ENCODE data around the gene TPK1.

TPK1 gene

DNA sequence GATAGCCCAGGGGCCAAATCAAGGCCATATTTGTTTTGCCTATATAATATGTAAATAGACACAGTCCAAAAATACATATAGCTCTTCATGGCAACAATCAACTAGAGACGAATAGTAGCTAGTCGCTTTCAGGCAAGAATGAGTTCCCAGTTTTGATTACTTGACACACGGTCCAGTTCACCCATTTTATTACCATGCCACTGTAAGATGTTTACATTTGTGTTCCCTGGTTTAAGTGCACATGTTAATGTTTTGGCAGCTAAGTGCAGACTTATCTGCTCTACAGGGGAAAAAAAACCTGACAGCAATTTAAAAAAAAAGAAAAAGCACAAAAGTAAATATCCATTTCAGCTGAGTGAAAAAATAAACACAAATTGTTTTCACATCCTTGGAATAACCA is 213.1 kb downstream of the TPK1 start (continued):
- TF ChIP-seq ZNF658 (tag by site-specific recombination; IDR thresholded peaks at IDR 0.05): no peak
- TF ChIP-seq ZFP3 (tag by site-specific recombination; IDR thresholded peaks at IDR 0.05; ENCODE audit: low read depth): no peak
- no peak for TF ChIP-seq ZNF211 (tag by site-specific recombination; IDR thresholded peaks at IDR 0.05; ENCODE audit: low read depth)
- TF ChIP-seq ZNF335 (tag by site-specific recombination; conservative IDR thresholded peaks at IDR 0.05): no peak
- no peak for TF ChIP-seq ZNF529 (tag by site-specific recombination; IDR thresholded peaks at IDR 0.05; ENCODE audit: insufficient replicate concordance)
- TF ChIP-seq ZNF404 (tag by site-specific recombination; IDR thresholded peaks at IDR 0.05): no peak
- TF ChIP-seq, protein P1, sequence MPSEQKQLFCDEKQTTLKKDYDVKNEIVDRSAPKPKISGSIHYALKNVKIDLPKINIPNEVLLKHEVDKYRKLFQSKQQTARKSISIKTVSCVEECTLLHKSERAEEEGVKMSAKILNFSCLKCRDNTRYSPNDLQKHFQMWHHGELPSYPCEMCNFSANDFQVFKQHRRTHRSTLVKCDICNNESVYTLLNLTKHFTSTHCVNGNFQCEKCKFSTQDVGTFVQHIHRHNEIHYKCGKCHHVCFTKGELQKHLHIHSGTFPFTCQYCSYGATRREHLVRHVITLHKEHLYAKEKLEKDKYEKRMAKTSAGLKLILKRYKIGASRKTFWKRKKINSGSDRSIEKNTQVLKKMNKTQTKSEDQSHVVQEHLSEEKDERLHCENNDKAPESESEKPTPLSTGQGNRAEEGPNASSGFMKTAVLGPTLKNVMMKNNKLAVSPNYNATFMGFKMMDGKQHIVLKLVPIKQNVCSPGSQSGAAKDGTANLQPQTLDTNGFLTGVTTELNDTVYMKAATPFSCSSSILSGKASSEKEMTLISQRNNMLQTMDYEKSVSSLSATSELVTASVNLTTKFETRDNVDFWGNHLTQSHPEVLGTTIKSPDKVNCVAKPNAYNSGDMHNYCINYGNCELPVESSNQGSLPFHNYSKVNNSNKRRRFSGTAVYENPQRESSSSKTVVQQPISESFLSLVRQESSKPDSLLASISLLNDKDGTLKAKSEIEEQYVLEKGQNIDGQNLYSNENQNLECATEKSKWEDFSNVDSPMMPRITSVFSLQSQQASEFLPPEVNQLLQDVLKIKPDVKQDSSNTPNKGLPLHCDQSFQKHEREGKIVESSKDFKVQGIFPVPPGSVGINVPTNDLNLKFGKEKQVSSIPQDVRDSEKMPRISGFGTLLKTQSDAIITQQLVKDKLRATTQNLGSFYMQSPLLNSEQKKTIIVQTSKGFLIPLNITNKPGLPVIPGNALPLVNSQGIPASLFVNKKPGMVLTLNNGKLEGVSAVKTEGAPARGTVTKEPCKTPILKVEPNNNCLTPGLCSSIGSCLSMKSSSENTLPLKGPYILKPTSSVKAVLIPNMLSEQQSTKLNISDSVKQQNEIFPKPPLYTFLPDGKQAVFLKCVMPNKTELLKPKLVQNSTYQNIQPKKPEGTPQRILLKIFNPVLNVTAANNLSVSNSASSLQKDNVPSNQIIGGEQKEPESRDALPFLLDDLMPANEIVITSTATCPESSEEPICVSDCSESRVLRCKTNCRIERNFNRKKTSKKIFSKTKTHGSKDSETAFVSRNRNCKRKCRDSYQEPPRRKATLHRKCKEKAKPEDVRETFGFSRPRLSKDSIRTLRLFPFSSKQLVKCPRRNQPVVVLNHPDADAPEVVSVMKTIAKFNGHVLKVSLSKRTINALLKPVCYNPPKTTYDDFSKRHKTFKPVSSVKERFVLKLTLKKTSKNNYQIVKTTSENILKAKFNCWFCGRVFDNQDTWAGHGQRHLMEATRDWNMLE (tag by site-specific recombination; conservative IDR thresholded peaks at IDR 0.05; ENCODE audit: low read depth): no peak
- no peak for TF ChIP-seq ZNF324 (tag by site-specific recombination; IDR thresholded peaks at IDR 0.05)

DNA sequence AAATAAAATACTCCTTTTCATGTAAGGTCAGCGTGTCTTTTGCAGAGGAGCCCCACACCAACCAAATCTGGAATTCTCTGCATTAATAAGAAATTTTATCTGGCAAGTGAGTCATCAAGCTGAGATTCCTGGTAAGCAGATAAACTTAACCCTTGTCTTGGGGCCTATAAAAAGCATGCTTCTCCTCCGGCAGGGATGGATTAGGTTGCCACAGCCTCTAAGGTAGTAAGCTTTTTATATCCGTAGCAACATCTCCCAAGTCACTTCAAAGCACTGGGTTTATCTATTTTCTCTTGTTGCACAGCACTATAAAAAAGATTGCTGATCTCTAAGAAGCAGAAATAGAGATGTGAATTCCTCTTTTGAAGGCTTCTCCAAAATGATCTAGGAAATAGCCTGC is 229.6 kb downstream of the TPK1 start:
- CTCF ChIA-PET: interaction anchor here (1.1 kb wide), 1 partner anchor 14 kb away, joined by 3 read pairs; no protein-coding TSS in a partner anchor
- TF ChIP-seq SALL2 (tag by site-specific recombination; IDR thresholded peaks at IDR 0.05; ENCODE audit: borderline replicate concordance): no peak
- no peak for TF ChIP-seq HOXA7 (CRISPR knock-in tag; IDR thresholded peaks at IDR 0.05; ENCODE audit: borderline replicate concordance)
- TF ChIP-seq ZFHX2 (tag by site-specific recombination; conservative IDR thresholded peaks at IDR 0.05): no peak
- no peak for TF ChIP-seq ZNF510 (tag by site-specific recombination; IDR thresholded peaks at IDR 0.05; ENCODE audit: insufficient replicate concordance)
- TF ChIP-seq ZNF664 (tag by site-specific recombination; IDR thresholded peaks at IDR 0.05): no peak
- TF ChIP-seq GLI2 (tag by site-specific recombination; IDR thresholded peaks at IDR 0.05; ENCODE audit: borderline replicate concordance, low read depth): no peak
- TF ChIP-seq ZNF670 (tag by site-specific recombination; IDR thresholded peaks at IDR 0.05; ENCODE audit: low read depth): no peak
- TF ChIP-seq KLF1 (tag by site-specific recombination; IDR thresholded peaks at IDR 0.05): no peak
- no peak for TF ChIP-seq ZNF544 (tag by site-specific recombination; IDR thresholded peaks at IDR 0.05)
- TF ChIP-seq ZNF501 (tag by site-specific recombination; IDR thresholded peaks at IDR 0.05): no peak
- TF ChIP-seq, protein P2, sequence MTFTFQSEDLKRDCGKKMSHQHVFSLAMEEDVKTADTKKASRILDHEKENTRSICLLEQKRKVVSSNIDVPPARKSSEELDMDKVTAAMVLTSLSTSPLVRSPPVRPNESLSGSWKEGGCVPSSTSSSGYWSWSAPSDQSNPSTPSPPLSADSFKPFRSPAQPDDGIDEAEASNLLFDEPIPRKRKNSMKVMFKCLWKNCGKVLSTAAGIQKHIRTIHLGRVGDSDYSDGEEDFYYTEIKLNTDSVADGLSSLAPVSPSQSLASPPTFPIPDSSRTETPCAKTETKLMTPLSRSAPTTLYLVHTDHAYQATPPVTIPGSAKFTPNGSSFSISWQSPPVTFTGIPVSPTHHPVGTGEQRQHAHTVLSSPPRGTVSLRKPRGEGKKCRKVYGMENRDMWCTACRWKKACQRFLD (tag by site-specific recombination; IDR thresholded peaks at IDR 0.05): no peak
- no peak for TF ChIP-seq KLF8 (tag by site-specific recombination; IDR thresholded peaks at IDR 0.05)
- TF ChIP-seq ZNF155 (tag by site-specific recombination; IDR thresholded peaks at IDR 0.05): no peak
- TF ChIP-seq, protein P3, sequence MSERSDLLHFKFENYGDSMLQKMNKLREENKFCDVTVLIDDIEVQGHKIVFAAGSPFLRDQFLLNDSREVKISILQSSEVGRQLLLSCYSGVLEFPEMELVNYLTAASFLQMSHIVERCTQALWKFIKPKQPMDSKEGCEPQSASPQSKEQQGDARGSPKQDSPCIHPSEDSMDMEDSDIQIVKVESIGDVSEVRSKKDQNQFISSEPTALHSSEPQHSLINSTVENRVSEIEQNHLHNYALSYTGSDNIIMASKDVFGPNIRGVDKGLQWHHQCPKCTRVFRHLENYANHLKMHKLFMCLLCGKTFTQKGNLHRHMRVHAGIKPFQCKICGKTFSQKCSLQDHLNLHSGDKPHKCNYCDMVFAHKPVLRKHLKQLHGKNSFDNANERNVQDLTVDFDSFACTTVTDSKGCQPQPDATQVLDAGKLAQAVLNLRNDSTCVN (tag by site-specific recombination; optimal IDR thresholded peaks at IDR 0.05): no peak
- TF ChIP-seq ZIC2 (tag by site-specific recombination; IDR thresholded peaks at IDR 0.05): no peak
- no peak for TF ChIP-seq ZNF830 (tag by site-specific recombination; IDR thresholded peaks at IDR 0.05; ENCODE audit: low read depth)
- TF ChIP-seq ZNF114 (tag by site-specific recombination; IDR thresholded peaks at IDR 0.05): no peak
- TF ChIP-seq ZBTB20 (tag by site-specific recombination; IDR thresholded peaks at IDR 0.05): no peak
- TF ChIP-seq HOXC10 (CRISPR knock-in tag; IDR thresholded peaks at IDR 0.05): no peak
- no peak overlapping the region for H3K4me3 ChIP-seq (ENCODE audit: low read depth, low read length)
- no peaks in the 10 kb centered on the region for H3K4me1 ChIP-seq (ENCODE audit: control insufficient read depth, insufficient read depth, low read length)
- H3K36me3 ChIP-seq (ENCODE audit: control insufficient read depth in 2 of 2, insufficient read depth in 1 of 2, low read length in 2 of 2): no peaks in the 10 kb centered on the region
- POLR2A ChIA-PET: no interaction called here
- no peaks in the 10 kb centered on the region for H3K9me3 ChIP-seq (ENCODE audit: control insufficient read depth, insufficient read depth, low read depth, low read length)
- H3K27ac ChIP-seq (ENCODE audit: extremely low read depth, low read depth, low read length): no peak overlapping the region

Data from HEK293 (cell line).